Retinal pigment epithelial cell (primary cell): ENCODE data around the gene CLEC18A.
"Not testable (repeated sequence)": the region's sequence is repeated elsewhere in the genome, so short reads cannot be mapped to it uniquely, and the experiment has no call there.

Source experiments
- DNase-seq: peaks from one replicate; pipeline ENCODE4 v3.0.0-alpha.2; 2010; ENCODE audit warnings: low read depth
- H3K4me3 ChIP-seq: 2 replicates; pipeline ENCODE4 v1.5.1; 2011; ENCODE audit warnings: mild to moderate bottlenecking, low read length, control low read depth, moderate library complexity

CLEC18A gene

DNA sequence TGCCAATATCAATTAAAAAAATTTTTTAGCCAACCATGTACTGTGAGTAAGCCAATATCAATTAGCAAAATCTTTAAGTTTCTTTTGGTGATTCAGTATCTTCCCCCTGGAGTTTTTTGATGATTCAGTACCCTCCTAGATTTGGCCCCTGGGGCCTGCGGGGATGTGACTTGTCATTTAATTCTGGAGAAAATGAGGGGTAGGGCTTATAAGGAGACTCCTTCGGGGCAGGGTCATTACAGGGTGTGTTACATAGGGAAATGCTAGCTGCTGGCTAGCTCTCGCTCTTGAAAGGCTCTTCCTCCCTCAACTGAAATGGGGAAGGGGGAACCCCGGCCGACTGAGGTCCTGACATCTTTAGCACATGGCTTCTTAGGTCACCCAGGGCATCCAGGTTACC lies 16.6 kb downstream of the CLEC18A start:
- DNase-seq, H3K4me3 ChIP-seq: not testable (repeated sequence)

GRCh38 chr16:69968125-69968524 lies 17.0 kb downstream of the CLEC18A start:
- not testable (repeated sequence) for H3K4me3 ChIP-seq, DNase-seq

GRCh38 chr16:69969657-69970056 lies 18.5 kb downstream of the CLEC18A start:
- DNase-seq, H3K4me3 ChIP-seq: not testable (repeated sequence)

DNA sequence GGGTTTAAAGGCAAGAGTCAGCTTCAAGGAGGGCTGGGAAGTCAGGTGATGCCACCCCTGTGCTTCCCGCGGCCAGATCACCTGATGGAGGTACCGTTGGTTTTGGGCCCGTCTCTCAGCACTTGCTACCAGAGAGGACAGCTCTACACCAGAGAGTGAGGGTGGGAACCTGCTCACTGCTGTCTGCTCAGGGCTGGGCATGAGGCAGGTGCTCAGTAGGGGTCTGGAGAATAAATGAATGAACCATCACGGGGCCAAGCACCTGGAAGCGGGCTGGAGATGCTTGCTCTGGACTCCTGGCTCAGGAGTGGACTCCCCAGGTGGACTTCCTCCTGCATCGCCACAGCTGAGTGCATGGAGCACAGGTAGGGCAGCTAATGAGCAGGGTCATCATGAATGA lies 21.0 kb downstream of the CLEC18A start:
- DNase-seq, H3K4me3 ChIP-seq: not testable (repeated sequence)

GRCh38 chr16:69972935-69973334 lies 21.8 kb downstream of the CLEC18A start:
- H3K4me3 ChIP-seq, DNase-seq: not testable (repeated sequence)

DNA sequence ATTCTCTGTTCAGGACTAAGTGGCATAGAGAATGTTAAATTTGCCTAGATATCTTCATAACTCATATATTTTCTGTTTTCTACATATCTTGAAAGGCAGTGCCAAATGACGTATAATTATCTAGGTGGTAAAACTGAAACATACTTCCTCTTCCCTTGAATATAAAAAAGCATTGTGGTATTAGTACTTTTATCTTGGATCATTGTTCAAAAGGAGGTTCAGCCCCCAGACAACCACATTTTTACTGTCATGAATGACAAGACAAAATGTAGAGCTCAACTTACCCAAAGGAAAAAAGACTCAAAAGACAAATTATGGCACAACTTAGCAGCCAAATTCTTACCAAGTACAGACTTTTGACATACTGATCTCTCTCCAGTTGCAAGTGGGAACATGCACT lies 34.1 kb downstream of the CLEC18A start:
- DNase-seq, H3K4me3 ChIP-seq: not testable (repeated sequence)

- not testable (repeated sequence) for DNase-seq, H3K4me3 ChIP-seq
Measured at GRCh38 chr16:69997956-69998355, 46.8 kb downstream of the CLEC18A start.

- not testable (repeated sequence) for DNase-seq, H3K4me3 ChIP-seq
Measured at GRCh38 chr16:69999801-70000200, 48.7 kb downstream of the CLEC18A start.

DNA sequence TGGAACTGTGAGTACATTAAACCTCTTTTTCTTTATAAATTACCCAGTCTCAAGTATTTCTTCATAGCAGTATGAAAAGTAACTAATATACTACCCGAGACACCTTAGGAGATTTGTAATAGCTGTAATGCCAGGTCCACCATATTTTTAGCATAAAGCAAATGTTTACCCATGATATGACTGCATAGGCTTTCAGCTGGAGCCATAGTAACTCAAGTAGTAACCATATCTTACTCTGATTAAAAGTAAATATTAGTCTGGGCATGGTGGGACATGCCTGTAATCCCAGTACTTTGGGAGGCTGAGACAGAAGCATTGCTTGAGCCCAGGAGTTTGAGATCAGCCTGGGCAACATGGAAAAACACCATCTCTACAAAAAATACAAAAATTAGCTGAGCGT lies 52.4 kb downstream of the CLEC18A start:
- DNase-seq, H3K4me3 ChIP-seq: not testable (repeated sequence)

- H3K4me3 ChIP-seq, DNase-seq: not testable (repeated sequence)
Measured at GRCh38 chr16:70008604-70009003, 57.5 kb downstream of the CLEC18A start.

- not testable (repeated sequence) for DNase-seq, H3K4me3 ChIP-seq
Measured at GRCh38 chr16:70010615-70011014, 59.5 kb downstream of the CLEC18A start.

DNA sequence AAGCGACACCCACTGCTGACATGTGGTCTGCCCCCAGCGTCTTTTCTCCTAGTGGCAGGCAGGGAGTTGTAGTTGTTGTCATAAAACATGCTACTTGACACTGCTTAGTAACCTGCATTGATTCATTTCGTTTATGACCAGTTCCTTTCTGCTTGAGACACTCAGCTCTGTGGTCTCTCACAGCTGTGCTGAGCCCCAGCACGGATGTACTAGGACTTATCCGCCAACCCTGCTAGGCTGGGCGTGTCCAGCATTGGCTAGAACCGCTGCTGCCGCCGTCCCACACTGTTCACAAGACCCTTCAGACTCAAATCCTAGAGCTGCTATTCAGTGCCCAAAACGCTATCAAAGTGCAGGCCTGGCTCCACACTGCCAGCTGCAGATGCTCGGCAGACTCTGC lies 60.0 kb downstream of the CLEC18A start:
- H3K4me3 ChIP-seq, DNase-seq: not testable (repeated sequence)

GRCh38 chr16:70012354-70012753 lies 61.2 kb downstream of the CLEC18A start:
- H3K4me3 ChIP-seq, DNase-seq: not testable (repeated sequence)

DNA sequence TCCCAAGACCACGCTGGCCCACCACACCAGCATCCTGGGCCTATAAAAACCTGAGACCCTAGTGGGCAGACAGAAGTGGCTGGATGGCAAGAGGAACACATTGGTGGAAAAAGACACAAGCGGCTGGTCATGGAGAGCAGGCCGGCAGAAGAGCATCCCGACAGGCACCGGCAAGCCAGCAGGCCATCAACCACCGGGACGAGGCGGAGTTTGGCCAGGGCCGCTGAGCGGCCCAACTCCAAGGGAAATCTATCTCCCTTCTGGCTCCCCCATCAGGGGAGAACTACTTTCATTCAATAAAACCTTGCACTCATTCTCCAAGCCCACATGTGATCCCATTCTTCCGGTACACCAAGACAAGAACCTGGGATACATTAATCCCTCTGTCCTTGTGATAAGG lies 61.8 kb downstream of the CLEC18A start:
- H3K4me3 ChIP-seq, DNase-seq: not testable (repeated sequence)
